Large intestine (tissue), 3 donors: Measurements from ENCODE around the gene PLAGL2. TPM values are rescaled to one million over a fixed set of nuclear protein-coding genes. Genes with fewer than 3 reads are reported as not detected.

Experiments used
- DNase-seq, 2 donors: peaks; one replicate each; pipeline versions ENCODE4 v3.0.0 to v3.0.0-alpha.2; 2013
- H3K27ac ChIP-seq: one replicate; pipeline ENCODE4 v1.5.1; 2013; ENCODE audit warnings: low read length
- H3K27me3 ChIP-seq: 2 replicates; pipeline ENCODE4 v1.6.1; 2013; ENCODE audit warnings: low read length; ENCODE audit not compliant: control insufficient read depth, insufficient read depth
- H3K36me3 ChIP-seq: 2 replicates; pipeline ENCODE4 v1.6.1; 2013; ENCODE audit warnings: low read length; ENCODE audit not compliant: control insufficient read depth, insufficient read depth
- H3K4me1 ChIP-seq: one replicate; pipeline ENCODE4 v1.6.1; 2013; ENCODE audit warnings: low read length; ENCODE audit not compliant: control insufficient read depth, insufficient read depth
- H3K4me3 ChIP-seq: one replicate; pipeline ENCODE4 v1.5.1; 2013; ENCODE audit warnings: low read length
- H3K9me3 ChIP-seq: one replicate; pipeline ENCODE4 v1.6.1; 2013; ENCODE audit warnings: mild to moderate bottlenecking, low read depth, low read length, moderate library complexity; ENCODE audit not compliant: control insufficient read depth
- WGBS: methylation state at CpG from one replicate; pipeline ENCODE4 v1.1.5; 2013; ENCODE audit warnings: low lambda C conversion rate; ENCODE audit not compliant: insufficient coverage; 5-methylcytosine and 5-hydroxymethylcytosine counted together
- polyA plus RNA-seq: library from polyadenylated mRNA; unstranded; fragments of 120-200 nt; gene quantifications from one replicate; pipeline ENCODE4 v1.2.1, GENCODE V29; 2013

PLAGL2 gene
- polyA plus RNA-seq, 1 donor, result 118 TPM

- Histone ChIP-seq H3K4me1 (peaks cover 22% of the 10 kb centered on the region), H3K27ac (peak overlapping the region; percentile 54), H3K36me3 (peaks cover 68% of the 10 kb centered on the region), H3K9me3 (no peaks in the 10 kb centered on the region), H3K27me3 (no peaks in the 10 kb centered on the region), H3K4me3 (no peak overlapping the region)
- no peak for DNase-seq
- no CpG with 5 or more reads among the region's 4 CpGs for WGBS
Observed at GRCh38 chr20:32153156-32153665, 54.3 kb downstream of the PLAGL2 start.

GRCh38 chr20:32152421-32153155 lies 55.0 kb downstream of the PLAGL2 start:
- Histone ChIP-seq H3K36me3 (peaks cover 63% of the 10 kb centered on the region), H3K27me3 (no peaks in the 10 kb centered on the region), H3K4me3 (no peak overlapping the region), H3K27ac (peak overlapping the region; percentile 54), H3K9me3 (no peaks in the 10 kb centered on the region), H3K4me1 (peaks cover 22% of the 10 kb centered on the region)
- no CpG with 5 or more reads among the region's 6 CpGs for WGBS
- peak; percentile 44 to 78 for DNase-seq

- Histone ChIP-seq H3K9me3 (no peaks in the 10 kb centered on the region), H3K4me3 (no peak overlapping the region), H3K27me3 (no peaks in the 10 kb centered on the region), H3K36me3 (peaks cover 76% of the 10 kb centered on the region), H3K4me1 (peaks cover 17% of the 10 kb centered on the region), H3K27ac (no peak overlapping the region)
- WGBS, result no CpG with 5 or more reads among the region's 10 CpGs
- no peak for DNase-seq
Observed at GRCh38 chr20:32150291-32150848, 57.2 kb downstream of the PLAGL2 start.

- no peaks in the 10 kb centered on the region for H3K9me3 ChIP-seq
- peaks cover 76% of the 10 kb centered on the region for H3K36me3 ChIP-seq
- H3K4me1 ChIP-seq, result peaks cover 10% of the 10 kb centered on the region
- no CpG with 5 or more reads among the region's 8 CpGs for WGBS
- no peak for DNase-seq
- no peak overlapping the region for H3K27ac ChIP-seq
- no peaks in the 10 kb centered on the region for H3K27me3 ChIP-seq
- no peak overlapping the region for H3K4me3 ChIP-seq
Observed at GRCh38 chr20:32149566-32150170, 57.9 kb downstream of the PLAGL2 start.

GRCh38 chr20:32144898-32145662 lies 62.5 kb downstream of the PLAGL2 start:
- H3K27ac ChIP-seq, result no peak overlapping the region
- H3K4me3 ChIP-seq, result no peak overlapping the region
- no peak for DNase-seq
- no peaks in the 10 kb centered on the region for H3K9me3 ChIP-seq
- WGBS, result no CpG with 5 or more reads among the region's 8 CpGs
- no peaks in the 10 kb centered on the region for H3K27me3 ChIP-seq
- no peaks in the 10 kb centered on the region for H3K4me1 ChIP-seq
- peaks cover 81% of the 10 kb centered on the region for H3K36me3 ChIP-seq

- Histone ChIP-seq H3K4me3 (no peak overlapping the region), H3K9me3 (no peaks in the 10 kb centered on the region), H3K36me3 (peaks cover 86% of the 10 kb centered on the region), H3K27me3 (no peaks in the 10 kb centered on the region), H3K4me1 (no peaks in the 10 kb centered on the region), H3K27ac (no peak overlapping the region)
- no CpG with 5 or more reads among the region's 15 CpGs for WGBS
- no peak for DNase-seq
Observed at GRCh38 chr20:32142991-32143390, 64.6 kb downstream of the PLAGL2 start.

Other genes with a start within 250 kb of the PLAGL2 start
- gene XKR7, start 239.6 kb downstream of the PLAGL2 start, polyA plus RNA-seq, result 0.81 TPM
- 2.9 TPM for gene CCM2L, start 197.3 kb downstream of the PLAGL2 start, polyA plus RNA-seq
- 10.8 TPM for gene HCK, start 155.5 kb downstream of the PLAGL2 start, polyA plus RNA-seq
- 72.7 TPM for gene TM9SF4, start 98.0 kb downstream of the PLAGL2 start, polyA plus RNA-seq
- 147 TPM for gene POFUT1, start 137 bp upstream of the PLAGL2 start, polyA plus RNA-seq
- 47.9 TPM for gene KIF3B, start 69.9 kb upstream of the PLAGL2 start, polyA plus RNA-seq
- gene ASXL1, start 150.6 kb upstream of the PLAGL2 start, polyA plus RNA-seq, result 69.3 TPM